Mesothelial cell of epicardium (in vitro differentiated cells): ENCODE measurements around the gene VCPKMT. TPM values are rescaled to one million over a fixed set of nuclear protein-coding genes. Genes with fewer than 3 reads are reported as not detected.
A peak's percentile ranks its signal among the peaks of the same experiment; 100 is the strongest.

Experiments
- DNase-seq, 2 experiments: peaks; one replicate each; pipeline ENCODE4 v3.0.0; 2021; ENCODE audit warnings: low spot score in 2 of 2; ENCODE audit not compliant: unreplicated experiment in 2 of 2
- H3K27ac Mint-ChIP-seq: 2 replicates; pipeline ENCODE4 v1.8.0; 2021; ENCODE audit warnings: mixed read lengths
- H3K27me3 Mint-ChIP-seq: 2 replicates; pipeline ENCODE4 v1.8.0; 2021; ENCODE audit warnings: low read depth, mixed read lengths
- H3K36me3 Mint-ChIP-seq: 2 replicates; pipeline ENCODE4 v1.8.0; 2021; ENCODE audit warnings: mixed read lengths
- H3K4me1 Mint-ChIP-seq: 2 replicates; pipeline ENCODE4 v1.8.0; 2021; ENCODE audit warnings: mixed read lengths
- H3K4me3 Mint-ChIP-seq: 2 replicates; pipeline ENCODE4 v1.8.0; 2021; ENCODE audit warnings: mild to moderate bottlenecking, moderate library complexity, mixed read lengths
- H3K9me3 Mint-ChIP-seq: 2 replicates; pipeline ENCODE4 v1.8.0; 2021; ENCODE audit warnings: mixed read lengths
- total RNA-seq: library from RNA; stranded (reverse); gene quantifications from 3 replicates; pipeline ENCODE4 v1.2.1, GENCODE V29; 2021
- TF ChIP-seq, protein P1 (sequence below): fragments of 200-600 bp; sonication (generic); IDR thresholded peaks from one replicate; pipeline ENCODE4 v1.5.0; 2021; ENCODE audit warnings: antibody characterized with exemption; ENCODE audit not compliant: unreplicated experiment

Gene VCPKMT
- total RNA-seq, 1 donor from 2014 or later, result 14.0 TPM

DNA sequence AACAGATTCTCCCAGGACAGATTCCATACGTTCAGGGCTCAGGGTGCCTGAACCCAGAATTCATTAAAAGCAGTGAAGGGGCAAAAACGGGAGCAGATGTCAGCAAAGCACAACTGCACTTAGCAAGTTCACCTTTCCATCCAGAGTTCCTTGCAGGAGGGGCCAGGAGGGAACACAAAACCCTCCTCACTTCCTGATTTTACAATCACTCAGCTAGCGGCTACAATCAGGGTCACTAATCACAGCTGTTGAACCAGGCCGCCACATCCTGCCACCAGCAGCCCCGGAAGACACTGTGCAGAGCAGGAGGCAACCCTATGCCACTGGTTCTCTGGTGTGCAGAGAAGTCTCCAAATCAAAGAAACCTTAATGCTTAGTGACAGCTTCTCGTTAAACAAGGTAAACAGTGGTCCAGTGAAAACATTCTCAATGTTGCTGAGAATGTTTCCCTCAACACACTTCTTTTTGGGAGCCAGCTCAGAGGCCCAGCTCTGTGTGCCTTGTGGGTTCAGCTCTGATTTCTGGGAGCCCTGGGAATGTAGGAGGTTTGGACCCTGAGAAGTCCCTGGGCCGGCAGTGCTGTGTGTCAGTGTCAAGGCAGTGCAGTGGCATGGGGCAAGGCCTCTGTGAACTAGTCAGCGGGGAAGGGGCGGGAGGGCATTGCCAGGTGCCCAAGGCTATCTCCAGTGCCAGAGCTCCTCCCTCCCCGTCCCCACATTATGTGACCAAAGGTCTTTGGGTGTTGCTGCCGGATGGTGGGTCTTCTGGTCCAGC, 54.5 kb downstream of the VCPKMT start:
- peaks cover 40% of the 10 kb centered on the region for H3K4me1 Mint-ChIP-seq
- H3K27ac Mint-ChIP-seq, result peak overlapping the region; percentile 98
- no peaks in the 10 kb centered on the region for H3K9me3 Mint-ChIP-seq
- no peak for DNase-seq
- H3K36me3 Mint-ChIP-seq, result no peaks in the 10 kb centered on the region
- H3K27me3 Mint-ChIP-seq, result no peaks in the 10 kb centered on the region
- TF ChIP-seq, protein P1, sequence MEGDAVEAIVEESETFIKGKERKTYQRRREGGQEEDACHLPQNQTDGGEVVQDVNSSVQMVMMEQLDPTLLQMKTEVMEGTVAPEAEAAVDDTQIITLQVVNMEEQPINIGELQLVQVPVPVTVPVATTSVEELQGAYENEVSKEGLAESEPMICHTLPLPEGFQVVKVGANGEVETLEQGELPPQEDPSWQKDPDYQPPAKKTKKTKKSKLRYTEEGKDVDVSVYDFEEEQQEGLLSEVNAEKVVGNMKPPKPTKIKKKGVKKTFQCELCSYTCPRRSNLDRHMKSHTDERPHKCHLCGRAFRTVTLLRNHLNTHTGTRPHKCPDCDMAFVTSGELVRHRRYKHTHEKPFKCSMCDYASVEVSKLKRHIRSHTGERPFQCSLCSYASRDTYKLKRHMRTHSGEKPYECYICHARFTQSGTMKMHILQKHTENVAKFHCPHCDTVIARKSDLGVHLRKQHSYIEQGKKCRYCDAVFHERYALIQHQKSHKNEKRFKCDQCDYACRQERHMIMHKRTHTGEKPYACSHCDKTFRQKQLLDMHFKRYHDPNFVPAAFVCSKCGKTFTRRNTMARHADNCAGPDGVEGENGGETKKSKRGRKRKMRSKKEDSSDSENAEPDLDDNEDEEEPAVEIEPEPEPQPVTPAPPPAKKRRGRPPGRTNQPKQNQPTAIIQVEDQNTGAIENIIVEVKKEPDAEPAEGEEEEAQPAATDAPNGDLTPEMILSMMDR, result no peak
- no peak overlapping the region for H3K4me3 Mint-ChIP-seq

DNA sequence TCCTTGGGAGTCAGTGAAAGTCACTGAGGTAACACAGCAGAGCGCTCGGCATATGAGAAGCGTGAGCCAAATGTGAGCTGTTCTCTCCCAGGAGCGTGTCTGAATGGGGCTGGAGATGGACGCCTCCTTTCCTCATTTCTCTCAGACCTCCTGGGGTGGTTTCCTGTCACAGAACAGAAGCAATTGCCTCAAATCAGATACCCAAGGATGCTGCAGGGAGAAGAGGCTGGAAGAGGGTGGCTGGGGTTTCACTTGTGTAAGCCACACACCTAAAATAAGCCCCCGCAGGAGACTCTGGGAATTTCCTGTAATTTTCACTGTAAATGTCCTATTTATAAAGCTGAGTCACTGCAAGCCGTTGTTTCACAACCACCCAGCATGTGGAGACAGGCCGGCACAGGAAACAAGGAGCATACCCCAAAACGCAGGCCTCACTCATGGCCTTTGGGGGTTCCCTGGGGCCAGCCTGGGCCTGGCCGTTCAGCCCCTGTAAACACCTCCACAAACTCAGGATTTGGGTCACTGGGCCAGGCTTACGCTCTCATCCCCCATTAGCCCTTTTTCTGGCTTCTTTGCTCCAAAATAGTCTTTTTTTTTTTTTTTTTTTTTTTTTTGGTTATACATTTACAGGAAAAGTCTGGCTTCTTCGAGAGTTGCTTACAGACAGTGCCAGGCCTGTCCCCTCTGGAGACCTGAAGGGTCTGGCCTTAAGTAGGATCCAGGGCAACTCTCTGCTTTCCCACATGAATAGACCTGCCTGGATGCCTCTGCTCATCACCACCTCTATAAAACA, 55.3 kb downstream of the VCPKMT start:
- Mint-ChIP-seq H3K27ac (peak overlapping the region; percentile 98), H3K27me3 (no peaks in the 10 kb centered on the region), H3K36me3 (no peaks in the 10 kb centered on the region), H3K9me3 (no peaks in the 10 kb centered on the region), H3K4me1 (peaks cover 40% of the 10 kb centered on the region), H3K4me3 (no peak overlapping the region)
- DNase-seq, result no peak
- TF ChIP-seq, protein P1, result no peak

DNA sequence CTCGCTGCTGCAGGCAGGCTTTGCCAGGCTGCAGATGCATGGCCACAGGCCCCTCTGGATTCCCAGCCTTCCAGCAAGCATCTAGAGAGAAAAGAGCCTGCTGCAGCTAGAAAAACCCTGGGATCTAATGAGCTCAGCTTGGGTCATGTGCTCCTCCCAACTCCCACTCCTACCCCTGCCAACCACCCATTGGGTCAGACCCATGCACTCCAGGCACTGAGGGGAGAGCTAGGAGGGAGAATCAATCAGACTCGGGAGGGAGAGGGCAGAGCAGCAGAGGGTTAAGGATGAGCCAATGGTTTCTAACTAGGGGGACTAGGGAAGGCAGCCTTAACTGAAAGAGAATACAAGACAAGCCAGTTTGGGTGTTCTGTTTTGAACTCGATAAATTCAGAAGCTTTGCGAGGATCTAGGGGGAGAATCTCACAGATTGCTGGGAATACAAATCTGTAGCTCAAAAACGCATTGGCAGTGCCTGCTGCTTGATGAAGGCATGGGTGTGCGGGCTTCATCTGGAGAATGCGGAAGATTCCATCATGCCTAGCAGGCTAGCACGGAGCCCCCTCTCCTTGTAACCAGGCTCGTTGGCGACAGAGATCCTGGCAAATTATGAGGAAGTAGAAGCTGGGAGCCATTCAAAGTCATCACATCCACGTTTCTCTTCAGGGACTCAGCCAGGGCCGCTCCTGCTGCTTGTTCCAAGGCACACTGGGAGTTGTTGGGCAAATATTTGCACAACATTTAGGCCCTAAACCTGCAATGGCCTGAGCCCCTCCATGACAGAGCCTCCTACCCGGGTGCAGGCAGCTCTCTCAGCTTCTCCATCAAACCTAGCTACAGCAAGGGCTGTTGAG, 56.4 kb downstream of the VCPKMT start:
- H3K36me3 Mint-ChIP-seq, result no peaks in the 10 kb centered on the region
- H3K4me1 Mint-ChIP-seq, result peaks cover 36% of the 10 kb centered on the region
- TF ChIP-seq, protein P1, result no peak
- H3K4me3 Mint-ChIP-seq, result no peak overlapping the region
- H3K27ac Mint-ChIP-seq, result peak overlapping the region; percentile 98
- H3K9me3 Mint-ChIP-seq, result no peaks in the 10 kb centered on the region
- no peak for DNase-seq
- no peaks in the 10 kb centered on the region for H3K27me3 Mint-ChIP-seq

Other genes starting within 250 kb of the VCPKMT start
- 33.7 to 36.0 TPM (median 34.0 TPM) in 3 replicates for gene ARF6, start 223.5 kb downstream of the VCPKMT start, total RNA-seq
- gene SOS2, start 115.0 kb upstream of the VCPKMT start, total RNA-seq, result 43.6 to 47.0 TPM (median 45.7 TPM) in 3 replicates
- 11.0 to 12.1 TPM (median 11.2 TPM) in 3 replicates for gene L2HGDH, start 195.7 kb upstream of the VCPKMT start, total RNA-seq
- gene DMAC2L, start 195.8 kb upstream of the VCPKMT start, total RNA-seq, result 18.6 to 21.7 TPM (median 21.4 TPM) in 3 replicates